IPS-20b (cell line): ENCODE data around the gene PRKAB1.

ENCODE experiments used
- H3K27ac ChIP-seq: one replicate; pipeline ENCODE4 v1.5.1; 2013; ENCODE audit warnings: low read length
- H3K27me3 ChIP-seq: 2 replicates; pipeline ENCODE4 v1.6.1; 2013; ENCODE audit warnings: mild to moderate bottlenecking, low read length, inconsistent platforms; ENCODE audit not compliant: insufficient read depth
- H3K36me3 ChIP-seq: 2 replicates; pipeline ENCODE4 v1.6.1; 2013; ENCODE audit warnings: low read depth, mild to moderate bottlenecking, inconsistent platforms, low read length, moderate library complexity; ENCODE audit not compliant: insufficient read depth
- H3K4me1 ChIP-seq: 2 replicates; pipeline ENCODE4 v1.6.1; 2013; ENCODE audit warnings: mild to moderate bottlenecking, control low read depth, inconsistent platforms, low read length, moderate library complexity; ENCODE audit not compliant: insufficient read depth
- H3K4me3 ChIP-seq: 2 replicates; pipeline ENCODE4 v1.5.1; 2013; ENCODE audit warnings: mild to moderate bottlenecking, low read length, inconsistent platforms
- H3K9ac ChIP-seq: 2 replicates; pipeline ENCODE4 v1.6.1; 2013; ENCODE audit warnings: low read depth, mild to moderate bottlenecking, inconsistent platforms, low read length, moderate library complexity
- H3K9me3 ChIP-seq: 2 replicates; pipeline ENCODE4 v1.6.1; 2013; ENCODE audit warnings: mild to moderate bottlenecking, low read depth, low read length, inconsistent platforms; ENCODE audit not compliant: insufficient read depth

Gene PRKAB1

GRCh38 chr12:119720349-119720748 lies 52.4 kb downstream of the PRKAB1 start:
- H3K4me1 ChIP-seq: no peaks in the 10 kb centered on the region
- peaks cover 59% of the 10 kb centered on the region for H3K36me3 ChIP-seq
- no peak overlapping the region for H3K9ac ChIP-seq
- no peak overlapping the region for H3K27ac ChIP-seq
- H3K27me3 ChIP-seq: no peaks in the 10 kb centered on the region
- H3K9me3 ChIP-seq: no peaks in the 10 kb centered on the region
- H3K4me3 ChIP-seq: no peak overlapping the region

GRCh38 chr12:119721306-119721705 lies 53.4 kb downstream of the PRKAB1 start:
- H3K9ac ChIP-seq: no peak overlapping the region
- peaks cover 55% of the 10 kb centered on the region for H3K36me3 ChIP-seq
- no peaks in the 10 kb centered on the region for H3K9me3 ChIP-seq
- no peaks in the 10 kb centered on the region for H3K4me1 ChIP-seq
- H3K27ac ChIP-seq: no peak overlapping the region
- no peak overlapping the region for H3K4me3 ChIP-seq
- no peaks in the 10 kb centered on the region for H3K27me3 ChIP-seq

- H3K9ac ChIP-seq: no peak overlapping the region
- no peaks in the 10 kb centered on the region for H3K9me3 ChIP-seq
- no peak overlapping the region for H3K27ac ChIP-seq
- H3K36me3 ChIP-seq: peaks cover 59% of the 10 kb centered on the region
- H3K4me1 ChIP-seq: no peaks in the 10 kb centered on the region
- H3K4me3 ChIP-seq: no peak overlapping the region
- H3K27me3 ChIP-seq: no peaks in the 10 kb centered on the region
Measured at GRCh38 chr12:119725523-119725922, 57.6 kb downstream of the PRKAB1 start.

GRCh38 chr12:119727600-119728443 lies 59.9 kb downstream of the PRKAB1 start:
- H3K9ac ChIP-seq: no peak overlapping the region
- H3K27ac ChIP-seq: no peak overlapping the region
- H3K36me3 ChIP-seq: peaks cover 57% of the 10 kb centered on the region
- H3K4me3 ChIP-seq: no peak overlapping the region
- no peaks in the 10 kb centered on the region for H3K4me1 ChIP-seq
- H3K27me3 ChIP-seq: no peaks in the 10 kb centered on the region
- no peaks in the 10 kb centered on the region for H3K9me3 ChIP-seq

GRCh38 chr12:119728444-119728745 lies 60.5 kb downstream of the PRKAB1 start:
- H3K4me1 ChIP-seq: no peaks in the 10 kb centered on the region
- no peaks in the 10 kb centered on the region for H3K9me3 ChIP-seq
- H3K27ac ChIP-seq: no peak overlapping the region
- H3K9ac ChIP-seq: no peak overlapping the region
- no peak overlapping the region for H3K4me3 ChIP-seq
- no peaks in the 10 kb centered on the region for H3K27me3 ChIP-seq
- peaks cover 62% of the 10 kb centered on the region for H3K36me3 ChIP-seq

GRCh38 chr12:119729871-119730270 lies 61.9 kb downstream of the PRKAB1 start:
- no peak overlapping the region for H3K27ac ChIP-seq
- no peak overlapping the region for H3K4me3 ChIP-seq
- H3K9me3 ChIP-seq: no peaks in the 10 kb centered on the region
- H3K27me3 ChIP-seq: no peaks in the 10 kb centered on the region
- H3K4me1 ChIP-seq: no peaks in the 10 kb centered on the region
- peaks cover 70% of the 10 kb centered on the region for H3K36me3 ChIP-seq
- H3K9ac ChIP-seq: no peak overlapping the region

GRCh38 chr12:119730381-119730780 lies 62.4 kb downstream of the PRKAB1 start:
- H3K9me3 ChIP-seq: no peaks in the 10 kb centered on the region
- peaks cover 74% of the 10 kb centered on the region for H3K36me3 ChIP-seq
- H3K27me3 ChIP-seq: no peaks in the 10 kb centered on the region
- H3K4me3 ChIP-seq: no peak overlapping the region
- no peak overlapping the region for H3K9ac ChIP-seq
- no peaks in the 10 kb centered on the region for H3K4me1 ChIP-seq
- H3K27ac ChIP-seq: no peak overlapping the region
